Measurements from ENCODE around the gene CCDC73. TPM values are rescaled to one million over a fixed set of nuclear protein-coding genes. Genes with fewer than 3 reads are reported as not detected.

Gene CCDC73
- total and polyA plus RNA-seq, 10 of the 15 experiments (the other 5 are each of a cell fraction or from before 2014, with no cell fraction given), result 0.05 to 0.57 (median 0.14) TPM

DNA sequence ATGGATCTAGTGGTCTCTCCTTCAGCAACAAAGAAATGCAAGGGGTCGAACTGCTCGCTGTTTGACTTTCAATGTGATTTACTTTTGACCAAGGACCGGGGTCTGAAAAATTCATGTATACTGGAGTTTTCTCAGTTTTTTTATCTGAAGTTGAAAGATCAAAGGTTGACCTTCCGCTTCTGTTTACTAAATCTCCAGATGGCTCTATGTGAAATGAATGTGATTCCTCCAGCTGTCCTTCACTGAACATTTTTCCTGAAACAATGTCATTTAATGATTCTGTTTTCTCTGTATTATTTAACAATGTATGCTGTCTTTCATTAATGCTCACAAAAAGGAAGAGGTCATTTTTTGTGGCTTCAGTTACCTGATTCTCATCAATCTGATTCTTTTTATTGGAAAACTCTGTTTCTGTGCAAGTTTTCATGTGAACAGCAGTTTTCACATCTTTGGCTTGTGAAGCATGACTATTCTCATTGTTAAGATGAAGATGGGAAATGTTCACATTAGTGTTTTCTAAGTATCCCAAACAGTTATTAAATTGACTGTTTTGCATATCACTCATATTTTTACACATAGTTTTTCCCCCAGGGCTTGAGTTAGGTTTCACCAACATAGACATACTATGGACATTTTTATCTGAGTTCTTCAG is 180.8 kb downstream of the CCDC73 start (continued):
- TF ChIP-seq, protein P1, sequence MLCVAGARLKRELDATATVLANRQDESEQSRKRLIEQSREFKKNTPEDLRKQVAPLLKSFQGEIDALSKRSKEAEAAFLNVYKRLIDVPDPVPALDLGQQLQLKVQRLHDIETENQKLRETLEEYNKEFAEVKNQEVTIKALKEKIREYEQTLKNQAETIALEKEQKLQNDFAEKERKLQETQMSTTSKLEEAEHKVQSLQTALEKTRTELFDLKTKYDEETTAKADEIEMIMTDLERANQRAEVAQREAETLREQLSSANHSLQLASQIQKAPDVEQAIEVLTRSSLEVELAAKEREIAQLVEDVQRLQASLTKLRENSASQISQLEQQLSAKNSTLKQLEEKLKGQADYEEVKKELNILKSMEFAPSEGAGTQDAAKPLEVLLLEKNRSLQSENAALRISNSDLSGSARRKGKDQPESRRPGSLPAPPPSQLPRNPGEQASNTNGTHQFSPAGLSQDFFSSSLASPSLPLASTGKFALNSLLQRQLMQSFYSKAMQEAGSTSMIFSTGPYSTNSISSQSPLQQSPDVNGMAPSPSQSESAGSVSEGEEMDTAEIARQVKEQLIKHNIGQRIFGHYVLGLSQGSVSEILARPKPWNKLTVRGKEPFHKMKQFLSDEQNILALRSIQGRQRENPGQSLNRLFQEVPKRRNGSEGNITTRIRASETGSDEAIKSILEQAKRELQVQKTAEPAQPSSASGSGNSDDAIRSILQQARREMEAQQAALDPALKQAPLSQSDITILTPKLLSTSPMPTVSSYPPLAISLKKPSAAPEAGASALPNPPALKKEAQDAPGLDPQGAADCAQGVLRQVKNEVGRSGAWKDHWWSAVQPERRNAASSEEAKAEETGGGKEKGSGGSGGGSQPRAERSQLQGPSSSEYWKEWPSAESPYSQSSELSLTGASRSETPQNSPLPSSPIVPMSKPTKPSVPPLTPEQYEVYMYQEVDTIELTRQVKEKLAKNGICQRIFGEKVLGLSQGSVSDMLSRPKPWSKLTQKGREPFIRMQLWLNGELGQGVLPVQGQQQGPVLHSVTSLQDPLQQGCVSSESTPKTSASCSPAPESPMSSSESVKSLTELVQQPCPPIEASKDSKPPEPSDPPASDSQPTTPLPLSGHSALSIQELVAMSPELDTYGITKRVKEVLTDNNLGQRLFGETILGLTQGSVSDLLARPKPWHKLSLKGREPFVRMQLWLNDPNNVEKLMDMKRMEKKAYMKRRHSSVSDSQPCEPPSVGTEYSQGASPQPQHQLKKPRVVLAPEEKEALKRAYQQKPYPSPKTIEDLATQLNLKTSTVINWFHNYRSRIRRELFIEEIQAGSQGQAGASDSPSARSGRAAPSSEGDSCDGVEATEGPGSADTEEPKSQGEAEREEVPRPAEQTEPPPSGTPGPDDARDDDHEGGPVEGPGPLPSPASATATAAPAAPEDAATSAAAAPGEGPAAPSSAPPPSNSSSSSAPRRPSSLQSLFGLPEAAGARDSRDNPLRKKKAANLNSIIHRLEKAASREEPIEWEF (IDR thresholded peaks at IDR 0.05; ENCODE audit: insufficient replicate concordance, low read depth, low read length), result peak; percentile 72
- TF ChIP-seq SIX5 (IDR thresholded peaks at IDR 0.05; ENCODE audit: low read depth, low read length, severe bottlenecking), result no peak
- TF ChIP-seq ZNF622 (IDR thresholded peaks at IDR 0.05), result no peak
- TF ChIP-seq, protein P2, sequence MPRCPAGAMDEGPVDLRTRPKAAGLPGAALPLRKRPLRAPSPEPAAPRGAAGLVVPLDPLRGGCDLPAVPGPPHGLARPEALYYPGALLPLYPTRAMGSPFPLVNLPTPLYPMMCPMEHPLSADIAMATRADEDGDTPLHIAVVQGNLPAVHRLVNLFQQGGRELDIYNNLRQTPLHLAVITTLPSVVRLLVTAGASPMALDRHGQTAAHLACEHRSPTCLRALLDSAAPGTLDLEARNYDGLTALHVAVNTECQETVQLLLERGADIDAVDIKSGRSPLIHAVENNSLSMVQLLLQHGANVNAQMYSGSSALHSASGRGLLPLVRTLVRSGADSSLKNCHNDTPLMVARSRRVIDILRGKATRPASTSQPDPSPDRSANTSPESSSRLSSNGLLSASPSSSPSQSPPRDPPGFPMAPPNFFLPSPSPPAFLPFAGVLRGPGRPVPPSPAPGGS (IDR thresholded peaks at IDR 0.05; ENCODE audit: borderline replicate concordance, insufficient read depth, low read depth, low read length, poor library complexity, severe bottlenecking), result peak; percentile 71
- no peak for TF ChIP-seq MYB (IDR thresholded peaks at IDR 0.05; ENCODE audit: borderline replicate concordance, low read depth, low read length)
- TF ChIP-seq SMC3 (IDR thresholded peaks at IDR 0.05; ENCODE audit: borderline replicate concordance, low read length), result no peak
- no peak for TF ChIP-seq MEF2A (IDR thresholded peaks at IDR 0.05; ENCODE audit: insufficient read depth, low read depth, low read length)
- peak; percentile 12; the same call in 1 of the 2 replicates for TF ChIP-seq JUNB (IDR thresholded peaks at IDR 0.05)
- TF ChIP-seq CHD4 (IDR thresholded peaks at IDR 0.05), result no peak
- TF ChIP-seq CBX3 (IDR thresholded peaks at IDR 0.05; ENCODE audit: borderline replicate concordance, low read depth), result no peak
- no peak for TF ChIP-seq EED (IDR thresholded peaks at IDR 0.05; ENCODE audit: low read depth)
- TF ChIP-seq NR2F1 (conservative IDR thresholded peaks at IDR 0.05), result 0 out of 2 replicates have a peak, but pooled peaks have one; percentile 20
- no peak for TF ChIP-seq TARDBP (IDR thresholded peaks at IDR 0.05; ENCODE audit: borderline replicate concordance)
- TF ChIP-seq HDAC2 (IDR thresholded peaks at IDR 0.05), result no peak
- 0 out of 2 replicates have a peak, but pooled peaks have one; percentile 53 for TF ChIP-seq GATAD2B (conservative IDR thresholded peaks at IDR 0.05; ENCODE audit: low read depth)
- 0 out of 2 replicates have a peak, but pooled peaks have one; percentile 2 for TF ChIP-seq TCF12 (IDR thresholded peaks at IDR 0.05; ENCODE audit: low read depth, low read length)
- no peak for TF ChIP-seq ZBTB33 (IDR thresholded peaks at IDR 0.05)
- TF ChIP-seq CBX5 (IDR thresholded peaks at IDR 0.05; ENCODE audit: low read depth), result no peak
- no peak for TF ChIP-seq SUZ12 (IDR thresholded peaks at IDR 0.05; ENCODE audit: unreplicated experiment)
- no peak for TF ChIP-seq SMAD1 (IDR thresholded peaks at IDR 0.05; ENCODE audit: low read depth, partially characterized antibody)
- no peak for TF ChIP-seq TCF3 (IDR thresholded peaks at IDR 0.05; ENCODE audit: borderline replicate concordance, insufficient read depth, low read depth, low read length)

All from GM12878 (cell line).